WI38 (cell line): ENCODE measurements around the gene ZNF367.

Experiments used
- H3K4me3 ChIP-seq: 2 replicates; pipeline ENCODE4 v1.5.1; 2011; ENCODE audit warnings: low read depth, mild to moderate bottlenecking, control low read depth, low read length
- TF ChIP-seq, protein P1 (sequence below): IDR thresholded peaks from 2 replicates; pipeline ENCODE4 v1.5.1; 2012; ENCODE audit warnings: low read depth, mild to moderate bottlenecking, control low read depth, low read length

Gene ZNF367

DNA sequence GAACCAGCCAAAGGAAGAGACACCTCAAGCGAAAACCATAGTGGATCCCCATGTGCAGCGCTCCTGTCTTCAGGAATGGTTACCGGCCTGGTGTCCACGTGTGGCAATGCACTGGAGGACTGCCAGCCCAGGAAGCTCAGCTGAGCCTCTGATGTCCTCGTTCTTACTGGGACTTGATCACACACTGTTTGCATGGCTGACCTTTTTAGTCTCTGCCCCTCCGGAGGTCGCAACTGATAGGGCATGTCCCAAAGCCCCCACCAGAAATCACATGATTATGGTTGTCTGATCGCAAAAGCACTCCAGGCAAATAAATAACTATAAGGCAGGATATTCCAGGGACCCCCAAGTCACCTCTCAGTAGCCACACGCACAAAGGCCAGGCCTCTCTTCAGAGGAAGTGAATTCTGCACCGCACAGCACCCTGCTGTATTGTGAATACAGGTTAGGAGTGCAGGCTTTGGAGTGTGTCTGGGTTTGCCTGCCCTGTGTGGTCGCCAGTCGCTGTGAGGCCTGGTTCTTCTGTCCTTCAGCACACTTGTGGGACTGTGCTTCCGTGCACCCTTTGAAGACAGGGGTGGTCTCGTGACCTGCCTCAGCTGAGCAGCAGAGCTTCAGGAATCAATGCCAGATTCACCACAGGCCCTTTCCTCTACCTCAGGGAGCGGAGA lies 18.4 kb upstream of the ZNF367 start:
- H3K4me3 ChIP-seq: no peak overlapping the region
- TF ChIP-seq, protein P1, sequence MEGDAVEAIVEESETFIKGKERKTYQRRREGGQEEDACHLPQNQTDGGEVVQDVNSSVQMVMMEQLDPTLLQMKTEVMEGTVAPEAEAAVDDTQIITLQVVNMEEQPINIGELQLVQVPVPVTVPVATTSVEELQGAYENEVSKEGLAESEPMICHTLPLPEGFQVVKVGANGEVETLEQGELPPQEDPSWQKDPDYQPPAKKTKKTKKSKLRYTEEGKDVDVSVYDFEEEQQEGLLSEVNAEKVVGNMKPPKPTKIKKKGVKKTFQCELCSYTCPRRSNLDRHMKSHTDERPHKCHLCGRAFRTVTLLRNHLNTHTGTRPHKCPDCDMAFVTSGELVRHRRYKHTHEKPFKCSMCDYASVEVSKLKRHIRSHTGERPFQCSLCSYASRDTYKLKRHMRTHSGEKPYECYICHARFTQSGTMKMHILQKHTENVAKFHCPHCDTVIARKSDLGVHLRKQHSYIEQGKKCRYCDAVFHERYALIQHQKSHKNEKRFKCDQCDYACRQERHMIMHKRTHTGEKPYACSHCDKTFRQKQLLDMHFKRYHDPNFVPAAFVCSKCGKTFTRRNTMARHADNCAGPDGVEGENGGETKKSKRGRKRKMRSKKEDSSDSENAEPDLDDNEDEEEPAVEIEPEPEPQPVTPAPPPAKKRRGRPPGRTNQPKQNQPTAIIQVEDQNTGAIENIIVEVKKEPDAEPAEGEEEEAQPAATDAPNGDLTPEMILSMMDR: no peak

DNA sequence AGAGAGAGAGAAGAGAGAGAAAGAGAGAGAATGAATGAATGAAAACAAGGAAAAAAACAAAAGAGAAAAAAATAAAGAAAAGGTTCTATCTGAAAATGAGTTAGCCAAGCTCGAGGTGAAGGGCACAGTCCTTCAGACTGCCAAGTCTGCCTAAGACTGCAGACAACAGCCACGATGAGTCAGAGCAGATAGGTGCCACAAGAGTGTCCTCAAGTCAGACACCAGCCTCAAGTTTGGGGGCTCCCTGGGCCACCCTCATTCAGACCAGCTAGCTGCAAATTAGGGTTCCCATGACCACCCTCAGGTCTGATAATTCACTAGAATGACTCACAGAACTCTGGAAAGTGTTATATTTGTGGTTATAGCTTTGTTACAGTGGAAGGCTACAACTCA lies 17.9 kb upstream of the ZNF367 start:
- TF ChIP-seq, protein P1: no peak
- no peak overlapping the region for H3K4me3 ChIP-seq

DNA sequence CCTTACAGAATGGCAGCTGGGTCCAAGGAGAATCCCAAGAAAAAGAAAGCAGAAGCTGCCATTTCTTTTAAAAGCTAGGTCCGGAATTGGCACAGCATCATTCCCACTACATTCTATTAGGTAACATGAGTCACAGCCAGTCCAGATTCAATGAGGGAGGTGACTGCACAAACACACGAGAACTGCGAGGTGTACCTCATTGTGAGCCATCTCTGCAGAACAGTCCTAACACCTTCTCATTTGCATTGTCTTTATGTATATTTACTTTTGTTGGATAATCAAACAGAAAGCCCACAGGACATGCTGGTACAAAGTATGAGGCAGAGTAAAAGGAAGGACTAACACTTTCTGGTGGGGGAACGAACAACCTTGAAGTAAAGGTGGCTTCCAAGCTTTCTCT lies 17.2 kb upstream of the ZNF367 start:
- no peak overlapping the region for H3K4me3 ChIP-seq
- TF ChIP-seq, protein P1: no peak

DNA sequence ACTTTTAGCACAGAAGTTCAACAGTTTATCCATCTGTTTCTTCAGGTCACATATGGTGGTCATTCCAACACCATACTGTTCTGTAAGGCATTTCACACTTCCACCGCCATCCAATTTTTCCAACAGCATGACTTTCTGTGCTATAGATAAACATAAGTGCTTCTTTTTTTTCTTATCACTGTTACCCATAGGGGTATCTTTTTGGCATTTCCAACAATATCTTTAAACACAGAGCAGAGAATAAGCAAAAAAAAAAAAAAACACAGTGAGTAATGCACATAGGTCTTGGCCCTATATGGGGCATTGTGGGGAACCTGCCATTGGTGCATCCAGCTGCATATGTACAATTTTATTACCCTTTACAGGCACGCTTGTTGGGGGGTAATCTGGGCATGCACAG lies 12.2 kb upstream of the ZNF367 start:
- no peak overlapping the region for H3K4me3 ChIP-seq
- TF ChIP-seq, protein P1: no peak

DNA sequence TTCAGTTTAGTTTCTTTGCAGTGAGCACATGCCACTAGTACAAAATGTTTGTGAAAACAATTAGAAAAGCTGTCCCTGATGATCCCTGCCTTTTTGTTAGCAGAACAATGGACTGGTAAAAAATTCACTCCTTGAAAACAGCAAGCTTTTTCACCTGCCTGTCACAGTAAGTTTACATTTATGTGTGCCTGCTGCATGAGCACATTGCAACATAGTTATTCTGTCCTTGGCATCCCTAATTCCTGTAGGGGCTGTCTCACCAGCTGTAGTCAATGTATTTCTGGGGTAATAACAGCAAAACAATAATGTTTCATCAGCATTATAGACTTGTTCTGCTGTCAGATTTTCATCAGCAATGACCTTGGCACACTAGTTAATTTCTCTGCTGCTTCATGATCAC lies 11.6 kb upstream of the ZNF367 start:
- no peak overlapping the region for H3K4me3 ChIP-seq
- TF ChIP-seq, protein P1: no peak

DNA sequence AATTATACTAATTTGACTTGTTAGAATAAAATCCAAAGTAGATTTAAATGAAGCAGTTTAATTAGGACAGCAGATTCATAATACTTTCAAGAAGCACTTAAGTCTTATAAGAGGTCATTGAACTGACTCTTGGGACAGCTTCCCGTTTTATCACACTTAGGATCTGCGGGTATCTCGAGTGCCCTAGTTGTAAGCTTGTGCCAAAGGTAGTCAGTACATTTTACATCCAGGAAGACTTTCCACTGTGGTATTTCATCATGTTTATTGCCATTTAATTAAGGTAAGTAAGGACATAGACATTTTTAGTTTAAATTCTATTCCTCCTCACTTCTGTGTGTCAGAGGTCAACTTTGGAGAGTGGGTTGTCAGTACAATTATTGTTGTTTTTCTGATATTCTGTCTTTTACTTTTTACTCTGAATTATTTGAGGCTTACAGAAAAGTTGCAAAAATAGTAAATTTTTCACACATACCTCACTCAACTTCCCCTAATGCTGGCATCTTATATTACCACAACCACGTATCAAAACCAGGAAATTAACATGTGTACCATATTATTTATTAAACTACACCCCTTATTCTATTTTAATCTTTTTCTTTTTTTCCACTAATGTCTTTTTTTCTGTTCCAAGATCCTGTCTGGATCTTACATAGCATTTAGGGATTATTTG lies 7.5 kb upstream of the ZNF367 start:
- TF ChIP-seq, protein P1: no peak
- no peak overlapping the region for H3K4me3 ChIP-seq

DNA sequence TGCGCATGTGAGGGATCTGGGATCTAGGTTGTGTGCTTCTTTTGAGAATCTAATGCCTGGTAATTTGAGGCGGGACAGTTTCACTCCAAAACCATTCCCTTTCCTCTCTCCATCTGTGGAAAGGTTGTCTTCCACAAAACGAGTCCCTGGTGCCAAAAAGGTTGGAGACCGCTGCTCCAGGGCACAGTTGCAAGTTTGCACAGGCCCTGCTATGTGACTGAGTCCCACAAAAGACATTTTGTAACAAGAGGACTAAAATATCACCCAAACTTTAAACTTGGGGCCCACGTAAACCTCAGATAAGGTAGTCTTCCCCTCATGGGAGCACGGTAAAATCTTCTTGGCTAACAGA lies 5.8 kb upstream of the ZNF367 start:
- no peak overlapping the region for H3K4me3 ChIP-seq
- TF ChIP-seq, protein P1: no peak
